Bladder microvascular endothelial cell (primary cell): ENCODE results near the gene CLIC6. TPM values are rescaled to one million over a fixed set of nuclear protein-coding genes. Genes with fewer than 3 reads are reported as not detected.

Source experiments
- total RNA-seq: library from RNA; depleted of rRNA; stranded (reverse); fragments of >200 nt; gene quantifications from 2 replicates; pipeline ENCODE4 v1.2.3, GENCODE V29; 2014

Gene CLIC6
- total RNA-seq: not detected in 2 replicates

DNA sequence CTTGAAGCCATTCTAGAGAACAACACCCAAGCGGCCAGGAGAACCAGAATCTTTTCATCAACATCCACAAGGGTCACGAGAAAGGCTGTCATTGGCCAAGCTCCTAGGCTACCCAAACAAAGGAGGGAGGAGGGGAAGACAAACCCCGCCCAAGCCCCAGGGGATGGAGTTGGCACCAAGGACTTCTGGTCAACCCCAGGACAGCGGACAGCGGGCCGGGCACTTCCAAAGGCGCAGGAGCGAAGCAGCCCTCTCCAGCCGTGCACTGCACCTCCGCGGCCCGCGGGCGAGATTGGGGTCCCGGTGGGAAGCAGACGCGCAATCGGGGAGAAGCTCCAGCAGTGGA is at the start of gene CLIC6:
CLIC6 (plus strand) TSS at position 192 of the 346 bp plus-strand sequence. CDS start 395 bp downstream, outside the sequence.

Other genes with a start within 250 kb of the CLIC6 start
- gene SMIM34, start 245.0 kb upstream of the CLIC6 start, total RNA-seq: not detected in 2 replicates
- under 0.01 and 0.25 TPM in 2 replicates for gene KCNE1, start 156.8 kb upstream of the CLIC6 start, total RNA-seq
- 42.1 and 47.9 TPM in 2 replicates for gene RCAN1, start 53.9 kb upstream of the CLIC6 start, total RNA-seq